ENCODE data around the gene ME1. TPM values are rescaled to one million over a fixed set of nuclear protein-coding genes. Genes with fewer than 3 reads are reported as not detected.
"Not testable (repeated sequence)": the region's sequence is repeated elsewhere in the genome, so short reads cannot be mapped to it uniquely, and the experiment has no call there.

Gene ME1
- total RNA-seq, 1 experiment from 2014 or later: 7.8 TPM

DNA sequence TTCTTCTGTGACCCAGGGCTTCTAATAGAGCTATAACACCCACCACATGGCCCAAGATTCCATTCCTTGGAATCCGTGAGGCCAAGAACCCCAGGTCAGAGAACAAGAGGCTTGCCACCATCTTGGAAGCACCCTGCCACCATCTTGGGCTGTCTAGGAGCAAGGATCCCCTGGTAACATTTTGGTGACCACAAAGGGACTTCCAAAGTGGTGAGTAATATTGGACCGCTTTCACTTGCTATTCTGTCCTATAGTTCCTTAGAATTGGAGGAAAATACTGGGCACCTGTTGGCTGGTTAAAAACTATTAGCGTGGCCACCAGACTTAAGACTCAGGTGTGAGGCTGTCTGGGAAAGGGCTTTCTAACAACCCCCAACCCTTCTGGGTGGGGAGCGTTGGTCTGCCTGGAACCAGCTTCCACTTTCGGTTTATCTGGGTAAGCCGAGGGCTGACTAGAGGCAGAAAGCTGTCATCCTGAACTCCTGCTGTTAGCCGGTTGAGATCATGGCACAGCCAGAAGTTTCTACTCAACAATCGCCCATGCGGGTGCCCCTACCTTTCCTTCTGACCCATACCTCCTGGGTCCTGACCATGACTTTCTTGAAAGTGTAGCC lies 13.3 kb upstream of the ME1 start:
- H2BK15ac ChIP-seq (ENCODE audit: low read depth, low read length); H3K56ac ChIP-seq (ENCODE audit: insufficient read length, low read depth, low read length); H3K36me3 Mint-ChIP-seq (ENCODE audit: insufficient read depth in 1 of 3, low read depth in 3 of 3); H2BK12ac ChIP-seq (ENCODE audit: insufficient read length, low read depth, low read length); H4K5ac ChIP-seq (ENCODE audit: insufficient read length, low read depth, low read length); DNase-seq; H3K27me3 Mint-ChIP-seq (ENCODE audit: low read depth); H3K14ac ChIP-seq (ENCODE audit: insufficient read depth, low read length); H2AFZ ChIP-seq (ENCODE audit: low read length); H3K27me3 ChIP-seq (ENCODE audit: insufficient read depth, low read length); H3K4me2 ChIP-seq (ENCODE audit: insufficient read depth, insufficient read length, low read length); H3K9me3 ChIP-seq (ENCODE audit: control insufficient read depth, low read depth, low read length); H3K27ac Mint-ChIP-seq; H2BK20ac ChIP-seq (ENCODE audit: low read depth, low read length, poor library complexity, severe bottlenecking); H3K4me1 ChIP-seq (ENCODE audit: insufficient read depth, low read length); H3K4ac ChIP-seq (ENCODE audit: low read depth, low read length); H4K91ac ChIP-seq (ENCODE audit: insufficient read length, low read depth, low read length); H3K23ac ChIP-seq (ENCODE audit: insufficient read length, low read depth, low read length); H3K79me2 ChIP-seq (ENCODE audit: insufficient read depth, low read length); H3K18ac ChIP-seq (ENCODE audit: insufficient read length, low read depth, low read length); H3K23me2 ChIP-seq (ENCODE audit: insufficient read length, low read depth, low read length, poor library complexity, severe bottlenecking); H3T11ph ChIP-seq (ENCODE audit: low read length); H4K8ac ChIP-seq (replicated peaks; ENCODE audit: insufficient read length, low read depth, low read length); H2BK120ac ChIP-seq (ENCODE audit: low read depth, low read length, poor library complexity, severe bottlenecking); H3K27ac ChIP-seq (ENCODE audit: insufficient read length, low read depth, low read length); H4K20me1 ChIP-seq (ENCODE audit: control insufficient read depth, insufficient read depth, insufficient read length); H3K9ac ChIP-seq (ENCODE audit: extremely low read depth, insufficient read length, low read length); H2BK5ac ChIP-seq (ENCODE audit: insufficient read length, low read length); H3K4me3 Mint-ChIP-seq; H2AK5ac ChIP-seq (ENCODE audit: insufficient read length, low read length); H3K79me1 ChIP-seq (ENCODE audit: insufficient read depth, low read depth, low read length, poor library complexity, severe bottlenecking); H3K9me3 Mint-ChIP-seq: not testable (repeated sequence)
- WGBS (ENCODE audit: extremely low coverage, insufficient read length, low lambda C conversion rate): no CpG with 5 or more reads among the region's 9 CpGs
- peaks cover 18 to 20% of the 10 kb centered on the region in 2 experiments for H3K4me1 Mint-ChIP-seq
